Stimulated activated CD8-positive, alpha-beta memory T cell treated with anti-CD3 and anti-CD28 coated beads, Interleukin-15, amount 100 ng/mL, for 4 hours (primary cell): ENCODE results near the gene SIRT2.
"Not testable (repeated sequence)": the region's sequence is repeated elsewhere in the genome, so short reads cannot be mapped to it uniquely, and the experiment has no call there.

Source experiments
- DNase-seq, 2 donors: peaks; one replicate each; pipeline ENCODE4 v3.0.0-alpha.2; 2020; ENCODE audit warnings: low read depth in 2 of 2

The SIRT2 gene

GRCh38 chr19:38899447-38900201 lies at the start of gene SIRT2, which contains the start of gene NFKBIB:
TSS of gene SIRT2 (minus strand) at chr19:38899618. CDS start at chr19:38899521, 97 bp downstream.
TSS of gene NFKBIB (plus strand) at chr19:38899969. CDS start at chr19:38900033, 64 bp downstream.
- DNase-seq = peak; percentile 97 to 100

DNA sequence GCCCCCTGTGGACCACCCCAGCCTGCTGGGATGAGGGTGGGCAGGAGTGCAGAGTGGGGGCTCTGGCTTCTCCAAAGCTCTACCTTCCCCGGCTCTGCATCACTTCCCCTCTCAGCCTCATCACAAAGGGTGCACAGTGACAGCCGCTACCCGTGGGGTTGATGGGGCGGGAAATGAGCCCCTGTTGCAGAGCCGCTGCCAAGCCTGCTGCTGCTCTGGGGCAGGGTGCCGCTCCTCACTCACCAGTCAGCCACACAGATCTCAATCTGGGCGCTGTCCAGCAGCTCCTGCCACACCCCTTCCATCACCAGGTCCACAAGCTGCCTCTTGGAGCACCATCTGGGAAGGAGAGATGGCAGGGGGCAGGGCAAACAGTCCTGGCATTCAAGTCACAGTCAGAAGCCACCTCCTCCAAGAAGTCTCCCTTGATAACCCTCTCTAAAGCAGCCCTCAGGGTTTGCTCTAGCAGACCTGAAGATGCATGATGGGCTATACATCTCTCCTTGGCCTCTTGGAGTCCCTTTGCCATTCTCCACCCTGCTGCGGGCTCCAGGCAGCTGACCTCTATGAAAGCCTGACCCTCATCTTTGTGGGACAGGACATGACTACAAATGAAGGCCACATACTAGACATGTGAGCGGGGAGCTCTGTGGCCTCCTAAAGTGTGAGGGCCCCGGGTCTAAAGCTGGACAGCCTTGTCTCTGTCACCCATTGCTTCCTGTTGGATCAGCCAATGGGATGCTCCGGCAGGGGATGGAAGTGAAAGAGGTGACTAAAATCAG lies 47.0 kb upstream of the SIRT2 start:
- no peak for DNase-seq

DNA sequence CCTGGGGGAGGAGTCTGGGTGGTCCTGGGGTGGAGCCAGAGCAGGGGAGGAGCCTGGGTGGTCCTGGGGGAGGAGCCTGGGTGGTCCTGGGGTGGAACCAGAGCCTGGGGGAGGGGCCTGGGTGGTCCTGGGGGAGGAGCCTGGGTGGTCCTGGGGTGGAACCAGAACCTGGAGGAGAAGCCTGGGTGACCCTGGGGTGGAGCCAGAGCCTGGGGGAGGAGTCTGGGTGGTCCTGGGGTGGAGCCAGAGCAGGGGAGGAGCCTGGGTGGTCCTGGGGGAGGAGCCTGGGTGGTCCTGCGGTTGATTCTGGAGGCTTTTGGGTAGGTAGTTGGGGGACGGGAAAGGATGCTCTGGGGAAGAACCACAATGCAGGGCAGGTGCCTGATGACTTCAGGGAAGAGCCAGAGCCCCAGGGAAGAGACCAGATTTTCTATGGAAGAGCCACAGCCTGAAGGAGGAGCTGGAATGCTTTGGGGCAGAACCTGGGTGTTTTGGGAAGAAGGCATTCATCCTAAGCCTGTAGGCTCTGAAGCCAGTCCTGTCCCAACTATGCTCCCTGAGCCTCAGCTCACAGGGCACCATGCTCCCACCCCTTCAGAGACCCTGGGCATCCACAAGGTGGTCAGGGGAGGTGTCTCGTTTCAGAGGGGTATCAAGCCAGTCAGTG lies 46.3 kb upstream of the SIRT2 start:
- no peak for DNase-seq

DNA sequence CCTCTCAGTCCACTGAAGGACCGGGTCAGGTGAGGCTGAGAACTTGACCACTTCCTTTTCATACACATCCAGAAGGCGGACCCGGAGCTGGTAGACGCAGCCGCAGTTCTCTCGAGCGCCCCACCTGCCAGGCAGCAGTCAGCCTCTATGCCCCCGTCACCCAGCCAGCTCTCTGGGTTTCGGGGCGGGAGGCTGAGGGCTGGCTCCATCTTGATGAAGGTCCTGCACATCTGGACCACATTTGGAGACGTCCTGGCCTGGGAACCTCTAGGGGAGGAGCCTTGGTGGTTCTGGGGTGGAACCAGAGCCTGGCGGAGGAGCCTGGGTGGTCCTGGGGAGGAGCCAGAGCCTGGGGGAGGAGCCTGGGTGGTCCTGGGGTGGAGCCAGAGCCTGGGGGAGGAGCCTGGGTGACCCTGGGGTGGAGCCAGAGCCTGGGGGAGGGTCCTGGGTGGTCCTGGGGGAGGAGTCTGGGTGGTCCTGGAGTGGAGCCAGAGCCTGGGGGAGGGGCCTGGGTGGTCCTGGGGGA lies 45.6 kb upstream of the SIRT2 start:
- DNase-seq = no peak

- no peak for DNase-seq
Measured at GRCh38 chr19:38942471-38943181, 43.2 kb upstream of the SIRT2 start.

DNA sequence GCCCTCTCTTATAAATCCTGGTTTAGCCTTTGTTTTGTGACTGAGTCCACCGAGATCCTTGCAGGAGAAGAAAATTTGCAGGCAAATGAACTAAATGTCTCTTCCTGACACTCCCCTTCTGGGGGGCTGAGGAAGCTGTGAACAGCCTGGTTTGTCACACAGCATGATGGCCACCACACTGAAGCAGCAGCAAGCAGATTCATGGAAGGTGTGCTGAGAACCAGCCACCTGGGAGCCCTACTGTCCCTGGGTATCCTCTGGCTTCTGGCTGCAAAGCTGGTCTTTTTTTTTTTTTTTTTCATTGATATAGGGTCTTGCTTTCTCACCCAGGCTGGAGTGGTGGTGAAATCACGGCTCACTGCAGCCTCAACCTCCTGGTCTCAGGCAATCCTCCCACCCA lies 42.6 kb upstream of the SIRT2 start:
- no peak for DNase-seq

- not testable (repeated sequence) for DNase-seq
Measured at GRCh38 chr19:38941466-38941865, 42.0 kb upstream of the SIRT2 start.

- DNase-seq = no peak
Measured at GRCh38 chr19:38939957-38940356, 40.5 kb upstream of the SIRT2 start.

GRCh38 chr19:38933544-38933943 lies 34.1 kb upstream of the SIRT2 start:
- no peak for DNase-seq

DNA sequence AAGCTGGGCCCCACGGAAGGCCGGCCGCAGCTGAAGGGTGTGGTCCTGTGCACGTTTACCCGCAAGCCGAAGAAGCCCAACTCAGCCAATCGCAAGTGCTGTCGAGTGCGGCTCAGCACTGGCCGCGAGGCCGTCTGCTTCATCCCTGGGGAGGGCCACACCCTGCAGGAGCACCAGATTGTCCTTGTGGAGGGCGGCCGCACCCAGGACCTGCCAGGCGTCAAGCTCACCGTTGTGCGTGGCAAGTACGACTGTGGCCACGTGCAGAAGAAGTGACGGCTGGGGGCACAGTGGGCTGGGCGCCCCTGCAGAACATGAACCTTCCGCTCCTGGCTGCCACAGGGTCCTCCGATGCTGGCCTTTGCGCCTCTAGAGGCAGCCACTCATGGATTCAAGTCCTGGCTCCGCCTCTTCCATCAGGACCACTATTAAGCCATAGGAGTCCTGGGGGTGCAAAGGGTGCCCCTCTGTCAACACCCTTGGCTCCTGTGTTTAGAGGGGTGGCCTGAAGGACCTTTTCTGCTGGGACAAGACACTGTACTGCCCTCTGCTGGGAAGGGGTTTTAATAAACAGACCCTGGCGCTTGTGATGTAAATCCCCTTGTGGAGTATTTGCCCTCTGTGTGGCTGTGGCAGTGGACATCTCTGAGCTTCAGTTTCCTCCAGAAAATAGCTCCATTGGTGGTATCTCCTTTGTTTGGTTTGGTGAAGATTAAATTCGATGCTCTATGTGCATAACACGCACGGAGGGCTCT lies 33.2 kb upstream of the SIRT2 start:
- DNase-seq = no peak

DNA sequence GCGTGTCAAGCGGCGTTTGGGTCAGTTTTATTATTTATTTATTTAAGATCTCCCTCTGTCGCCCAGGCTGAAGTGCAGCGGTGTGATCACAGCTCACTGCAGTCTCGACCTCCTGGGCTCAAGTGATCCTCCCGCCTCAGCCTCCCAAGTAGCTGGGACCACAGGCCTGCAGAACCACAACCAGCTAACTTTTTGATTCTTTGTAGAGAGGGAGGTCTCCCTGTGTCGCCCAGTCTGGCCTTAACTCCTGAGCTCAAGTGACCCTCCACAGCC lies 32.0 kb upstream of the SIRT2 start:
- no peak for DNase-seq

GRCh38 chr19:38930776-38931520 lies 31.5 kb upstream of the SIRT2 start, which contains the start of gene MRPS12:
TSS of gene MRPS12 (plus strand) at chr19:38930944. CDS start at chr19:38931295, 351 bp downstream.
- DNase-seq = peak; percentile 95 to 97

GRCh38 chr19:38929929-38930775 lies 30.7 kb upstream of the SIRT2 start, which contains the start of gene SARS2:
TSS of gene SARS2 (minus strand) at chr19:38930763. CDS start at chr19:38930736, 27 bp downstream.
- peak; percentile 83 to 84 for DNase-seq

DNA sequence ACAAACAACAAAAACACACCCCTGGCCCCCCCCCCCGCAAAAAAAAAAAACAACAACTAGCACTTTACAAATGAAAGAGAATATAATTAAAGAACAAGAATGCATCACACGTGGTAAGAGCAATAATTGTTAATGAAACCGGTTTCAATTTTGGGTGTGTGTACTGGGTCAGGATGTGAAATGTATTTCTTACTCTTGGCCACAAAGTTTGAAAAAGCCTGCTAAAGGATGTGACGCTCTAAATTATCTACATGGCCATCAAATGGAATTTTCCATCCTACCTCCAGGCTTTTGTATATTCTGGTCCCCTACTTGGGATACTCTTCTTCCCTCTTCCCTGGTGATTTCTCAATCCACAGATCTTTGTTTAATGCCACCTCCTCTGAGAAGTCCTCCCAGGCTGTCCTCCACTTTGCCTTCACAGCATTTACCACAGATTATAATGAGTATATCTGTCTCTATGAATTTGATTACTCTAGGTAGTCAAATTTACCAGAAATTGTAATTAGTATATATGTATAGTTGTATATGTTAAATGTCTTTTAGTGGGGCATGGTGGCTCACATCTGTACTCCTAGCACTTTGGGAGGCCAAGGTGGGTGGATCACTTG lies 29.1 kb upstream of the SIRT2 start:
- no peak for DNase-seq

DNA sequence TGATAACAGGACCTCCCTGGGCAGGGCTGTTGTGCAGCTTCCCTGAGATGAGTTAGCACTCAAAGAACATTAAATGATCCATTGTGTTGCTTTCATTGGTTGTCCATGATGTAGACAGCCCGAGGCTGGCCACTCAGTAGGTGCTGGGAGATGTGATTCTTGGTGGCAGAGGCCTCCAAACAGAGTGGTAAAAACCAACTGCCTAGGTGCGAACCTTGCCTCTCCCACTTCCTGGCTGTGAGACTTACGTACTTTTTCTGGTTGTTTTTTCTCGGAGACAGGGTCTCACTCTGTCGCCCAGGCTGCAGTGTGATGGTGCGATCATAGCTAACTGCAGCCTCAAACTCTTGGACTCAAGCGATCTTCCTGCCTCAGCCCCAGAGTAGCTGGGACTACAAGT lies 25.0 kb upstream of the SIRT2 start:
- DNase-seq = peak; percentile 10 to 12

DNA sequence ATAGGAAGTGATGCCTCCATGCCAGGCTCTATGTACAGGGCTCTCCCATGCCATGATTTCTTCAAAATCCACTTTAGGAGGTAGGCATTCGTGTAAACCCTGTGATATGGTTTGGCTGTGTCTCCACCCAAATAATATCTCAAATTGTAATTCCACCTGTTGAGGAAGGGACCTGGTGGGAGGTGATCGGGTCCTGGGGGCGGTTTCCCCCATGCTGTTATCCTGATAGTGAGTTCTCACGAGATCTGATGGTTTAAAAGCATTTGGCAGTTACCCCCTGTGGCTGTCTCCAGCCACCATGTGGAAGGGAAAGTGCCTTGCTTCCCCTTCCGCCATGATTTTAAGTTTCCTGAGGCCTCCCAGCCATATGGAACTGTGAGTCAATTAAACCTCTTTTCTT lies 23.1 kb upstream of the SIRT2 start:
- DNase-seq = no peak

DNA sequence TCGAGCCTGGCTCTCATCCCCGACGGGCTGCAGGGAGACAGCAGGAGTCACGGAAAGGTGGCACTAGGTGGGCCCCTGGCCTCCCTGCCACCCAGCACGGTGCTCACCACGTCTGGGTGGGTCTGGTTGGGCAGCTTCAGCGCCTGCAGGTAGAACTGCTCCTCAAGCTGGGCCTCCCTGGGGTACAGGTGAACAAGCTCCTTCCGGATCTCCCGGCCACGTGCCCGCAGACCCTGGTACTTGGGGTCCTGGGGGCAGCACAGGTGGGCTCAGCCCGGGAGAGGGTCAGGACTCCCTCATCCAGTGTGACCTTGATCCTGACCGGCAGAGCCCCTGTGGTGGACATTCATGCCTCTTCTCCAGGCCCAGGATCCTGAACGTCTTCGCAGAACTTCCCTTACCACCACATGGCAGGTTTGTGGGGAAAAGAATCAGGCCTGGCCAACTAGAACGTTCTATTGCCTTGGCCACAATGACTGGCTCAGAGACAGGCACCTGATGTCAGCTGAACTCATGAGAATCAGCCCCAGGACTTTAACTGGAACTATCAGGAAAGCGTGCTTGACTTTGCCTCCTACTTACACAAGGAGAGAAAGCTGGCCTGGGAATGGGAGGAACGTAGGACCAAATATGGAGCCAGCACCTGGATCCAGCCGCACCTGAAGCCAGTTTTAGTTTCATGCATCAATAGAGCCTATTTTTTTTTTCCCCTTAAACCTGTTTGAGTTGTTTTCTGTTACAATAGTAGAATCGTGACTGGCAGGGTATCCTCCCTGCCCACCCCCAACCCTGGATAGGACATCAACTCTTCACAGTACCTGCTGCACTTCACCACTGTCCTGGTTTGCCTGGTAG lies 22.2 kb upstream of the SIRT2 start:
- DNase-seq = no peak
